ENCODE data around the gene SLC27A5.
"Not testable (repeated sequence)": the region's sequence is repeated elsewhere in the genome, so short reads cannot be mapped to it uniquely, and the experiment has no call there.

Gene SLC27A5

DNA sequence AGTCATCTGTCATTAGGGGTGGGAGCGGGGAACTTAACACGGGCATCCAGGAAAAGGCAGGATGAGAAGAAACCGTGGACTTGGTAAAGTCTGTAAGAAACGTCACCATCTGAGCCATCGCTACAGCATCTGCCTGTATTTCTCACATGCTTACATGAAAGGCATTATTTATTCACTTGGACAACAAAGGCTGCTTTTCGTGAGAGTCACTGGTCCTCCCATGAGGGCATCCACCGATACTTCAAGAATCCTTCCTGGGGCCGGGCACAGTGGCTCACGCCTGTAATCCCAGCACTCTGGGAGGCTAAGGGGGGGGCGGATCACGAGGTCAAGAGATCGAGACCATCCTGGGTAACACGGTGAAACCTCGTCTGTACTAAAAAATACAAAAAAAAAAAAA, 19.5 kb downstream of the SLC27A5 start:
- DNase-seq = no peak

DNA sequence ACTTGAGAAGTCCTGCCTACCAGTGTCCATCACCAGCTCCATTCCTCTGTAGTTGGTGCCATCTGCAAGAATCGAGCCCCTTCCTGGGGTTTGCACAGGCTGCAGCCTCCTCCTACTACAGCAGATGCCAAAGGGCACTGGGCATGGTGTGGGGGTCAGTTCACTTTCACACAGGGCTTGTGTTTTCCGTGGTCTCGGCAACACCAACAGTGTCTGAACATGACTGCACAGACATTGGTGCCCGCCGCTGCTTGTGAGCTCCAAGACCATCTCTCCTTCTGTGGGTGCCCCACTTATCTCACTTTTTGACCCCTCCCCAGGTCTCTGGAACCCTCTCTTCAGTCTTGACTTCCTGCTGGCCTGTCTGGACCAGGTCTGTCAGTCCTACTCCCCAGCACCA, 20.4 kb downstream of the SLC27A5 start:
- no peak for DNase-seq

DNA sequence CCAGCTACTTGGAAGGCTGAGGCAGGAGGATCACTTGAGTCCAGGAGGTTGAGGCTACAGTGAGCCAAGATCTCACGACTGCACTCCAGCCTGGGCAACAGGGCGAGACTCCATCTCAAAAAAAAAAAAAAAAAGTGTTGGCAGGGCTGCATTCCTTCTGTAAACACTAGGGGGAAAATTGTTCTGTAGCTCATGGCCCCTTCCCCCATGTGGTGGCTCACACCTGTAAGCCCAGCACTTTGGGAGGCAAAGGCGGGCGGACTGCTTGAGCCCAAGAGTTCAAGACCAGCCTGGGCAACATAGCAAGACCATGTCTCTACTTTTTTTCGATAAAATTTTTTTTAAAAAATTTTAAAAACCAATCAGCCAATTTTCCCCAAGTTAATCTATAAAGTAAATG, 27.4 kb downstream of the SLC27A5 start:
- DNase-seq = not testable (repeated sequence)

DNA sequence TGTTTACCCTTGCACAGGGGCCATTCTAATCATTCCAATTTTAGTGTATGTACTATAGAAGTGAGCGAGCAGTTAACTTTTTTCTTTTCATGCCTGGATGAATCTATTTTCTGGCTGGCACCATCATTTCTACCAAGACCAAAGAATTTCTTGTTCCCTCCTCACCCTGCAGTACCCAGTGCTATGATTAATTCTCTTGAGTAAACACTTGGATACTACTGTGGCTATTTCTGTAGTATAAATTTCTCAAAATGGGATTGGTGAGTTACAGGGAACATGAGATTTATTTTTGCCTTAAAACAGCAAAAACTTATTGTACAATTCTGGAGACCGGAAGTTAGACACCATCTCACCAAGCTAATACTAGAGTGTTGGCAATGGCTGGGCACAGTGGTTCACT, 28.0 kb downstream of the SLC27A5 start:
- DNase-seq = no peak

GRCh38 chr19:58482372-58482771, 29.4 kb downstream of the SLC27A5 start:
- no peak for DNase-seq

DNA sequence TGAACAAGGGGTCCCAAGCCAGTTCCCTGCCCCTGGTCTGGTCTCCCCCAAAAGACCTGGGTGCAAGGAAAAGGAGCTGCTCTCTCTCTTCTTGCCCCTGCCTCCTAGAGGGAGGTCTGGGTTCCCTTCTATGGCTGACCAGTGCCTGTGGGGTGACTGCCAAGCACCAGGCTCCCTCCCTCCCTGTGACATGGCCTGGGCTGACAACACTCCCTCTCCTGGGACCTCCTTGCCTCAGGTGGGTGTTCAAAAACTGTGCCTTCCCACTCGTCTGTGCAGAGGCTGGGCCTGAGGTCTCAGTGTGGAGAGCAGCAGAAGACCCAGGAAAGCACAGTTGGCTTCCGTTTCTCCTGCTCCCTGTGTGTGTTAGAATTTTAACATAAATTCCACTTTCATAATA, 31.0 kb downstream of the SLC27A5 start:
- no peak for DNase-seq

- no peak for DNase-seq
Observed at GRCh38 chr19:58480481-58480830, 31.3 kb downstream of the SLC27A5 start.

GRCh38 chr19:58479736-58480480, 31.9 kb downstream of the SLC27A5 start:
- no peak for DNase-seq

GRCh38 chr19:58479303-58479702, 32.5 kb downstream of the SLC27A5 start:
- DNase-seq = no peak

DNA sequence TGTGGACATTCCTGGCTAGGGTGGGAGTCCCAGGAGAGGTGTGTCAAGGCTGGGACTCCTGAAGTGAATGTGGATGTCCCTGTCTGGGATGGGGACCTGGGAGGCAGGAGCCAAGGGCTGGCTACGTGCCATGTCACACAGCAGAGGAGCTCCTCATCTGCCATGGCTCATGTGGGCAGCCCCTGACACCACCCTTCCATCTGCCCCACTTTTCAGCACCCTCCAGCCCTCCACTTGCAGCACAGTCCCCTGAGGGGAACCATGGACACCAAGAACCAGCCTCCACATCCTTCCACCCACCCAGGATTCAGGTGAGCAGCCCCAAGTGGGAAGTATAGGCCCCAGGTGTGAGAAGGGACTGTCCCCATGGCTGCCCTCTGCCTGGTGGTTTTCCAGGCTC, 33.9 kb downstream of the SLC27A5 start:
- DNase-seq = no peak

- no peak for DNase-seq
Observed at GRCh38 chr19:58477130-58477529, 34.7 kb downstream of the SLC27A5 start.

GRCh38 chr19:58476498-58477015, 35.2 kb downstream of the SLC27A5 start:
- DNase-seq = no peak

DNA sequence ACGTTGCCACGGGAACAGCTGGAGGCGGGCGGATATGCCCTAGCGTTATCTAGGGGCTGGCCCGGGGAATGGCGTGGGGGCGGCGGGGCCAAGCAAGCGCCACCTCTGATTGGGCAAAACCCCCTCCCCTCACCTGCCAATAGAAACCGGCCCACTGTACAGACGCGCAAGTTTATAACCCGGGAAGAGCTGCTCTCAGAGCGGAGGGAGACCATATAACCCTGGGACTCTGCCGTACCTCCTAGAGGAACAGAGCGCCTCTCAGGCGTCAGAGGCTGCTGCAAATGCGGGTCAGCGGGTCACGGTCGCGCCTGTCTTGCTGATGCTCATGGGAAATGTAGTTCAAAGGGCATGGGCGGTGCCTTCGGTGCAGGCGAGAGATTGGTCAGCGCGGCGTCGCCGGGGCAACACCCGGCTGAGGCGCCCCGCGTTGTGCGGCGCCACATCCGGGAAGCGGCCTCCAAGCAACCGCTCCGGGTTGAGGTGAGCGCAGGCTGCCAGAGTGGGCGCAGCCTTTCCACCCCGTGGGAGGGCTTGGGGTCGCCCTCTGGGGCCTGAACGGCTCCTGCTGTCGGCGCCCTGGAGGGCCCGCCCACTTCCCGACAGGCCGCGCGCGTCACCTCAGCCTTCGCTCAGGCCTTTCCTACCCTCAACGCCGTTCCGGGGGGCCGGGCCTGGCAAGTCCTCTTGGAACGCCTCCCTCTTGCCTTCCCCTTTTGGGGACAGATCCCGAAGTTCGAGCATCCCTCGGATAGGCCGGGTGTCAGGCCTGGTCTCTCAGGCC, 35.9 kb downstream of the SLC27A5 start, which contains the start of gene ZNF446:
ZNF446 (plus strand) TSS at position 639 of the 784 bp plus-strand sequence. CDS start 867 bp downstream, outside the sequence.
- peak; percentile 93 for DNase-seq

- no peak for DNase-seq
Observed at GRCh38 chr19:58474997-58475713, 36.6 kb downstream of the SLC27A5 start.

DNA sequence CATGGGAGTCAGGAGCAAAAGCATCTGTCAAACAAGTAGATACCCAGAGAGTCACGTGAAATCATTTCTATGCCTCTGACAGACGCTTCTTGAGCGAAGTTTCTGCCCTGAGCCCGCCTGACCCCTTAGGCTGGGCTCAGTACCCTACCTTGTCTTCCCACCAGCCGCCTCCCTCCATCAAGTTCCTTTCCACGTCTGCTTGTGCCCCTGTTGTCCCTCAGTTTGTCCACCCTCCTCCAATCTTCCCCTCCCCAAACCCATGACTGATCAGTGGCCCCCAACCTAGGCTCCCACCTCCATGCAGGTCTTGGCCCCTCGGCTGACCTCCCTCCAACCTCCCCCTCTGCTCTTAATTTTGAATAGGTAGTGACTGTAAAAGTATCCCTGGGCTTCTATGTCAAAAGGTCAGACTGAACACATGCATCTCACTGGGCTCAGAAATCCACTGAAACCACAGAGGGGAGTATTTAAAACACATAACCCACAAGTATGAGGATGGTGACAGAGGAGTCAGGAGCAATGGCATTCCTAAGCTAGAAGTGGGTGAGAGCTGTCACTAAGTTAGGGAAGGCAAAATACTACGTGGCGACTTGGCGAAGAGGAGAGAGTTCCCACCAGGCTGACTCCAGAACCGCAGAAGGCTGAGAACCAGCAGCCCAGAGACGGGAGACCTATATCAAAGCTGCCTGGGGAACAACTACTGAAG, 37.3 kb downstream of the SLC27A5 start:
- DNase-seq = no peak

DNA sequence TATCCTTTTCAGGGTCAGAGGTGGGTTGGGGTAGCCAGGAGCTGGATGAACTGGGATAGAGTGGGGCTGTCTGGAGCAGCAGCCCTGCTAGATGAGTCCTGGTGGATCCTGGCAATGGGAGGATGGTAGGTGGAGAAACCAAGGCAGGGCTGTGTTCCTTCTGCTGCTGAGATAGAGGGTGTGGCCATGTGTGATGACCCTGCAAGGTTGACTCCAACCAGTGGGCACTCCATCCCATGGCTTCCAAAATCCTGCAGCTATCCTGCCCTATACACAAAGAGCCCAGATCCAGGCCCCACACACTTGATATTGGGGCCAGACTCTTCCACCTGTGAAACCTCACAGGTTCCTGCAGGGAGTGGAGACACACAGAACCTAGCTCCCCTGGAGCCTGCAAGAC, 38.0 kb downstream of the SLC27A5 start:
- no peak for DNase-seq

- no peak for DNase-seq
Observed at GRCh38 chr19:58471736-58472135, 40.1 kb downstream of the SLC27A5 start.

DNA sequence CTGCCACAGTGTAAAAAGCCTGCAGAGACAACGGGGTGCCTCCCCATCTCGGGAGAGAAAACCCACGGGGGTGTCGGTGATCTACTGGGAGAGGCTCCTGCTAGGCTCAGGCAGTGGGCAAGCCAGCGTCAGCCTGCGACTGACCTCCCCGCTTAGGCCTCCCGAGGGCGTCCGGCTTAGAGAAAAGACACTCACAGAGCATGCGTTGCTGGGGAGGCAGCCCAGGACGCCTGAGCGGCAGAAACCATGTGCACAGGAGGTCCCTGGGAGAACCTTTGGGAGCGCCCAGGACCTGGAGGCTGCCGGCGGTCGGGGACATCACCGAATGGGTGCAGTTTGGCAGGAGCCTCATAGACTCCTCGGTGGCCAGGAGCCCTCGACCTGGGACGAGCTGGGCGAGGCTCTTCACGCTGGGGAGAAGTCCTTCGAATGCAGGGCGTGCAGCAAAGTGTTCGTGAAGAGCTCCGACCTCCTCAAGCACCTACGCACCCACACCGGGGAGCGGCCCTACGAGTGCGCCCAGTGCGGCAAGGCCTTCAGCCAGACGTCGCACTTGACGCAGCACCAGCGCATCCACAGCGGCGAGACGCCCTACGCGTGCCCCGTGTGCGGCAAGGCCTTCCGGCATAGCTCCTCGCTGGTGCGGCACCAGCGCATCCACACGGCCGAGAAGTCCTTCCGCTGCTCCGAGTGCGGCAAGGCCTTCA, 40.8 kb downstream of the SLC27A5 start:
- not testable (repeated sequence) for DNase-seq

- DNase-seq = no peak
Observed at GRCh38 chr19:58469241-58470013, 42.4 kb downstream of the SLC27A5 start.

DNA sequence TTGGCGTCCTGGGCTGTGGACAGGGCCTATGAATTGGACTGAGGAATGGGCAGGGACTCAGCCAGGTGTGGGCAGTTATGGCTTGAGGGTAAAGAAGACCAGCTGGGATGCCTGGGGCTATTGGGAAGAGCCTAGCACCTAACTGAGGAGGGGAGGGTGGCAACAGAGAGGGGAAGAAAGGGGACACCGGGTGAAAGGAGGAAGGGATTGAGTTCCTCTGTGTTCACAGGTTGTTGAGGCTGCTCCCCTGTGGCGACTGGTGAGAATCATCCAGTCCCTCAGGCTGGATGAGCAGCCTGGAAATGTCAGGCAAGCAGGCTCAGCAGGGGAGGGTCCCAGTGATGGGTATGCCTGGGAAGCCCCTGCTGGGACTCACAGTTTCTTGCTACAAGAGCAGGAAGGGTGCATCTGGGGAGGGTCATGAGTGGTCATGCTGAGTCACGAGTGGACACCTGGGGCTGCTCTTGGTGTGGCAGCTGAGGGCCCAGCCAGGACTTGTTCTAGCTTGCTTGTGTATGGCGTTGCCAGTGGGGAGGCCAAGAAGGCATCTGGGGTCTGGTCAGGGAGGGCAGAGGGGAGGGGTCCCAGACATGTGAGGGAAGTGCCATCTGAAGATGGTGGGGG, 43.5 kb downstream of the SLC27A5 start:
- no peak for DNase-seq

Data from NCI-H187 treated with DMSO at 0.1 percent for 48 hours (cell line).